Kidney epithelial cell (primary cell): Measurements from ENCODE around the gene CMTR1. TPM values are rescaled to one million over a fixed set of nuclear protein-coding genes. Genes with fewer than 3 reads are reported as not detected.

Experiments used
- DNase-seq: peaks from one replicate; pipeline ENCODE4 v3.0.0-alpha.2; 2010; ENCODE audit warnings: low read depth
- H3K27me3 ChIP-seq: 2 replicates; pipeline ENCODE4 v1.6.0; 2011; ENCODE audit warnings: low read length; ENCODE audit not compliant: control insufficient read depth, insufficient read depth
- H3K36me3 ChIP-seq: 2 replicates; pipeline ENCODE4 v1.5.1; 2011; ENCODE audit warnings: low read length; ENCODE audit not compliant: control insufficient read depth, insufficient read depth
- H3K4me3 ChIP-seq: 2 replicates; pipeline ENCODE4 v1.5.1; 2011; ENCODE audit warnings: low read depth, mild to moderate bottlenecking, control low read depth, low read length
- total RNA-seq: library from RNA; depleted of rRNA; stranded (reverse); fragments of >200 nt; gene quantifications from 2 replicates; pipeline ENCODE4 v1.2.3, GENCODE V29; 2015
- TF ChIP-seq, protein P1 (sequence below): IDR thresholded peaks from 2 replicates; pipeline ENCODE4 v1.5.1; 2011; ENCODE audit warnings: mild to moderate bottlenecking, moderate library complexity, low read length, control low read depth, inconsistent platforms; ENCODE audit not compliant: insufficient read depth, poor library complexity, severe bottlenecking

CMTR1 gene
- total RNA-seq, 1 donor from 2014 or later, result 22.9 TPM

DNA sequence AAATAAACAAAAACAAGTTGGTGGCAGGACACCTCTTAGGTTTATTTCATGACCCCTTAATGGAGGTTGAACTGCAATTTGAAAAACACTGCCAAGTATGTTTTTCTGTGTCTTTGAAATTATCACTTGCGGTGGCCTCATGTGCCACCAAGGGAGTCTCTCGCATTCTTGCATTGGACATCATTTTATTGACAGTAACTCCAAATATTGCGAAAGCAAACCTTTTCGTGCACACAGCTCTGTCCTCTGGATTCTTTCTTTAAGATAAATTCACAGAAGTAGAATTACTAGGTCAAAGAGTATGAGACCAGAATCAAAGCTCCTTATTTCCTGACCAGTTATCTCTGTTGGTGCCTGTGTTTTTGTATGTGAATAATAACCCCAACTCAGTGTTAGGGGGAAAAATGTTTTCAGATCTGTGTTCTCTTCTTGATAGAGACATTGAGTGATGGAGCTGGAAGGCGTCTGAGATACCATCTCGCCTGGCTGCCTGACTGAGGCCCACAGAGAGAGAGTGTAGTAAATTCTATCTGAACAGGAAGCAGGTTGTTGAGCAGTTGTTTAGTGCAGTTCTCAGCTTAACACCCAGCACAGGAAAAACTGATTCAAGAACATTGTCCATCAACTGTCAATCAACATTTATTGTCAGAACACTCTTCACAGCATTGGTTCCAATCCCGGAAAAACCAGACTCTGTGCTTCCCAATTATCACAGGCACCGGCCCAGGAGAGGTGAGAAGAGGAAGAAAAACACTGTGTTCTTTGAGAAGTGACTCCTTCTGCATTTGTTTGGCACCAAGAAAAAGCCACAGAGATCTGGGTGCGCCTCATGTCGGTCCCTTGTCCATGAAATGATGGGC lies 68.8 kb downstream of the CMTR1 start:
- no peak for DNase-seq
- Histone ChIP-seq H3K36me3 (no peaks in the 10 kb centered on the region), H3K4me3 (no peak overlapping the region), H3K27me3 (no peaks in the 10 kb centered on the region)
- TF ChIP-seq, protein P1, sequence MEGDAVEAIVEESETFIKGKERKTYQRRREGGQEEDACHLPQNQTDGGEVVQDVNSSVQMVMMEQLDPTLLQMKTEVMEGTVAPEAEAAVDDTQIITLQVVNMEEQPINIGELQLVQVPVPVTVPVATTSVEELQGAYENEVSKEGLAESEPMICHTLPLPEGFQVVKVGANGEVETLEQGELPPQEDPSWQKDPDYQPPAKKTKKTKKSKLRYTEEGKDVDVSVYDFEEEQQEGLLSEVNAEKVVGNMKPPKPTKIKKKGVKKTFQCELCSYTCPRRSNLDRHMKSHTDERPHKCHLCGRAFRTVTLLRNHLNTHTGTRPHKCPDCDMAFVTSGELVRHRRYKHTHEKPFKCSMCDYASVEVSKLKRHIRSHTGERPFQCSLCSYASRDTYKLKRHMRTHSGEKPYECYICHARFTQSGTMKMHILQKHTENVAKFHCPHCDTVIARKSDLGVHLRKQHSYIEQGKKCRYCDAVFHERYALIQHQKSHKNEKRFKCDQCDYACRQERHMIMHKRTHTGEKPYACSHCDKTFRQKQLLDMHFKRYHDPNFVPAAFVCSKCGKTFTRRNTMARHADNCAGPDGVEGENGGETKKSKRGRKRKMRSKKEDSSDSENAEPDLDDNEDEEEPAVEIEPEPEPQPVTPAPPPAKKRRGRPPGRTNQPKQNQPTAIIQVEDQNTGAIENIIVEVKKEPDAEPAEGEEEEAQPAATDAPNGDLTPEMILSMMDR, result no peak

GRCh38 chr6:37502703-37503291 lies 69.8 kb downstream of the CMTR1 start:
- TF ChIP-seq, protein P1, result no peak
- no peak for DNase-seq
- Histone ChIP-seq H3K4me3 (no peak overlapping the region), H3K36me3 (no peaks in the 10 kb centered on the region), H3K27me3 (no peaks in the 10 kb centered on the region)

GRCh38 chr6:37503309-37503965 lies 70.4 kb downstream of the CMTR1 start:
- DNase-seq, result no peak
- Histone ChIP-seq H3K27me3 (no peaks in the 10 kb centered on the region), H3K36me3 (no peaks in the 10 kb centered on the region), H3K4me3 (no peak overlapping the region)
- TF ChIP-seq, protein P1, result no peak

GRCh38 chr6:37504024-37504423 lies 71.0 kb downstream of the CMTR1 start:
- DNase-seq, result no peak
- Histone ChIP-seq H3K27me3 (no peaks in the 10 kb centered on the region), H3K36me3 (no peaks in the 10 kb centered on the region), H3K4me3 (no peak overlapping the region)
- TF ChIP-seq, protein P1, result no peak

DNA sequence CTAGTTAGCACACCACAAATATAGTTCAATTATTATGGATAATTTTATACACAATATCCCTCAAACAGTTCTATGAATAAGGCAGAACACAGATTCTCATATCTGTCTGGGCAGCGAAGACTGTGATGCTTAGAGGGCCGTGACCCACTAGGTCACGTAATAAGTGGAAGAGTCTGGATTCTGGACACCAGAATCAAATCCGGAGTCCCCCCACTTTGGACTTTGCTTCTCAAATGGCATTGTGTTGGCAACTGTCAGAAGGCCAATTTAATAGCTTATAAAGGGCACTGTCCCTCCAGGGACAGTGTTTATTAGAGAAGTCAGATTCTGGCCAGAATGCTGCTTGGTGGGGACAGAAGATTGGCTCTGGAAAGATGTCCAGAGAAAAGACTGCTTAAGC lies 73.5 kb downstream of the CMTR1 start:
- H3K36me3 ChIP-seq, result no peaks in the 10 kb centered on the region
- TF ChIP-seq, protein P1, result no peak
- H3K4me3 ChIP-seq, result no peak overlapping the region
- no peak for DNase-seq
- H3K27me3 ChIP-seq, result peaks cover 7% of the 10 kb centered on the region
